Jurkat, Clone E6-1 (cell line): ENCODE data around the gene SH3RF3.
A peak's percentile ranks its signal among the peaks of the same experiment; 100 is the strongest.

ENCODE experiments used
- DNase-seq: peaks from one replicate; pipeline ENCODE4 v3.0.0-alpha.2; 2011; ENCODE audit warnings: low read depth, low spot score
- H3K4me3 ChIP-seq: 2 replicates; pipeline ENCODE4 v1.5.1; 2011; ENCODE audit warnings: mild to moderate bottlenecking, low read length, control low read depth, moderate library complexity

The SH3RF3 gene

GRCh38 chr2:109284826-109285225 lies 155.8 kb downstream of the SH3RF3 start:
- H3K4me3 ChIP-seq, result no peak overlapping the region
- no peak for DNase-seq

GRCh38 chr2:109285244-109285651 lies 156.2 kb downstream of the SH3RF3 start:
- H3K4me3 ChIP-seq, result no peak overlapping the region
- no peak for DNase-seq

DNA sequence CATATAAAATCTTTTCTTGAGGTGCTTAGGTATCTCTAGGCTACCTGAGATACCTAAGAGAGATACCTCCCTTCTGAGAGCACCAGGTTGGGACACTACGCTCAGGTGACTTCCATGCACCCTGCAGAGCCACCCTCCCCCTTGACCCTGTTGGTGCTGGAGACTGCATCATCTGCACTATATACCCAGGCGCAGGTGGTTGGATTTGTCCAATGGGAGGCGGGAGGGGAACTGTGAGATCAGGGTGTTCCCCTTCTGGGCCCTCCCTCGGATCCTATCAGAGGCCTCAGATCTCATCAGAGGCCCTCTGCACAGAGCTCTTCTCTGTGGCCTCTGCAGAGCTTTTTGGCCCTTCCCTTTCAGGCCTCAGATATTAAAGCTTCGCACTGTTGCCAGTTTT lies 158.4 kb downstream of the SH3RF3 start:
- H3K4me3 ChIP-seq, result no peak overlapping the region
- DNase-seq, result no peak

DNA sequence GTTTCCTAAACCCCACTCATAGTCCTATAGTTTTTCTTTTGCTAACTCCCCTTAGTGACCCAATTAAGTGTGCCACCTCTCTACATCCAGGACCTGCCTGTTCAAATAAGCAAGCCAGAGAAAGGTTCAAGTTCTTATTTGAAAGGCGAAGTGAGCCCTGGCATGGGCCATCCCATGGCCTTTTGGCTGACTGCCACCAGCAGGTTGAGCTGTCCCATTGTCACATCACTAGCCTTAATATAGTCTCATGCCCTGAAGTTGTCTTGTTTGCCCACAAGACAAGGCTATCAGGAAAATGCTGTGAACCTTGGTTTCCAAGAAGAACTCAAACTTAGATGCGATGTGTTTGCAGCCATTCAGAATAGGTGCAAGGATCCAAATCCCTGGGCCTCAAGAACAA lies 158.8 kb downstream of the SH3RF3 start:
- no peak overlapping the region for H3K4me3 ChIP-seq
- no peak for DNase-seq

DNA sequence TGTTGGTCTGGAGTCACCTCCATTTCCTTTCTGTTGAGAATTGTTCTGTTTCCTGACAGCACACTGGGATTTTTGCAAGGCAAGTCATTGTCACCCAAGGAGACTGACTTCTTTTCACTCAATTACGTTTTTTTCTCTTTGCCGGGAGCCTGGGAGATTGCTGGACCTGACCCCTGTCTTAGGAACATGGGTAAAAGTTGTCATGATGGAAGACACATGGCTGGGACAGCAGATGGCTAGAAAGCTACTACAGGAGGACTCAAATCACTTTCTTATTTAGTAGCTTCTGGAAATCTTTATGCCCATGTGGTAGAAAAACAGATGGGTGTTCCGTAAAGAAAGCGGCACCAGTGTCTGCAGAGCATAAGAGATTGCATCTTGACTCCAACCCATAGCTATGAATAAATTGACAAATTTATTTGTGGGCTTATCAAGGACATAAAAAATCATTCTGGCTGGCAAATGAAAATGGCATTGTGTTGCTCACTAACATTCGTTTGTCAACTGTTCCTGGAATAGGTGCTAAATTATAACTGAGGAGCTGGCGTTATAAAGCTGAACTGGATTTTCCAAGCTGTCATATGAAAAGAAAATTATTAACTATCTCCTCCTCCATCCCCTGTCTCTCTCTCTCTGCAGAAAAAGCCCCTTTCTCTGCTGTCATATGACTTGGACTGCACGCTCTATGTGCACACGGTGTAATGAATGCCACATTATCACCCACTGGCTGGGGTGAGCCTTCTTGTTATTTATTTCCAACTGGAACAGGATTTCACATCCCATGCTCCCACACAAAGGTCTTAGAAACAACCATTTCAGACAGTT lies 159.8 kb downstream of the SH3RF3 start:
- H3K4me3 ChIP-seq, result no peak overlapping the region
- no peak for DNase-seq

- no peak for DNase-seq
- no peak overlapping the region for H3K4me3 ChIP-seq
These were observed 160.7 kb downstream of the SH3RF3 start for GRCh38 chr2:109289504-109290222.

DNA sequence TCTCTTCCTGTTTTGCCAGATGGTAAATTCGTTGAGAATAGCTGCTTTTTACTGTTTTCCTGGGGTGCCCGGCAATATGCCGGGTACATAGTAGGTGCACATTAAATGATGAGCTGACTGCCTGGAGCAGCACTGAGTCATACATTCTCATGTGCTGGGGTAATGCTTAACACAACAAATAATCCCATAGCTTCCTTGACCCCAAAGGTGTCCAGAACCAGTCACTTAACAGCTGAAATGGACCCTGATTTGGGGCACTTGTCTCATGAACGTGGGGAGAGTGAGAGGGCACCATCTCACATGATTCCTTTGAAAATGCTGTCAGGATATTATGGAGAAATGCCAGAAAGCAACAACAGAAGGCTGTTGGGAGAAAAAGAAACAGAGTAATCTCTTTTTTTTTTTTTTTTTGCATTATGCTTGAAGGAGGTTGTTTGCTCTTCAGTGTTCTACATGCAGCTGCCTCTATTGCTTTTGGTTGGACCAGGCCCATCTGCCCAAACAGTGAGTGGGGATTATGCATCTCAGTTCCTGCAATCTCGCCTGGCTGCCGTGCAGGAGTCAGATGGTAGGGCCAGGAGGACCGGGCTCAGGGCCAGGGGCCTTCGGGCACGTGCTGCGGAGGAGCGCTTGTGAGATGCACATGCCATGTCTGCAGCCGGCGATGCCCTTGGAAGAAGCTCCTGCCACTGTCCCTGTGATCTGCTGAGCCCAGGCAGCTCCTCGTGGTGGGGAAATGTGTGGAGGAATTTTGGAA lies 162.1 kb downstream of the SH3RF3 start:
- DNase-seq, result no peak
- H3K4me3 ChIP-seq, result no peak overlapping the region

DNA sequence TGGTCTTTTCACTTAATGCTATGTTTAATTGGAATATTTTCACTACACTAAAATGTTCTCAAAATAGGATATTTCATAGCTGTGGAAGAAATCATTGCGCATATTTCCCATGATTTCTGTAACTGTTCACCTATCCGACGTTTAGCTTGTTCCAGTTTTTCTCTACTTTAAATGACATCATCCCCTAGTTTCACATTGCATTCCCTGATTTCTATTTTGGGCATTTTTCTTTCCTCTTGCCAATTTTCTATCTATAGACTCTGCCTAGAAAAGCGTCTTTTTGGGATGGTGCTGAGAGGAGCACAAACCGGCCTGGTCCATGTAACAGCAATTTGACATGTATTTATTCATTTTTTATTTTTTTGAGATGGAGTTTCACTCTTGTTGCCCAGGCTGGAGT lies 163.4 kb downstream of the SH3RF3 start:
- no peak for DNase-seq
- no peak overlapping the region for H3K4me3 ChIP-seq

DNA sequence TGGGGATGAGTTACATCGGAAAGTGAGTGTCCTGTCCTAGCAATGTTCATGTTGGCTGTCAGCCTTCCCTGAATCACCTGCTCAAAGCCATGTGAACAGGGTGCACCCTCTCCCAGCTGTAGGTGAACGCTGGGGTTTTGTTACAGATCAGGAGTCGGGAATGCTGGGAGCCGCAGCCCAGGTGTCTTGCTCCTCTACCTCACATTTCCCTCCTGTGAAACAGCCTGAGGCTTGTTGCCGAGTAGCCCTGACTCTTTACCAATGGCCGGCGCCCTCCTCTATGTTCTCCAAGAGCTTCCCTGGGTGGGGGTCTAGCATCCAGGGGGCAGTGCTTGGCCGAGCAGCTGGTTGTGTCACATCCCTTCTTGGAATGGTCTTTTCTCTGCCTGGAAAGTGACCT lies 164.7 kb downstream of the SH3RF3 start:
- DNase-seq, result no peak

GRCh38 chr2:109294523-109294922 lies 165.5 kb downstream of the SH3RF3 start:
- no peak overlapping the region for H3K4me3 ChIP-seq
- no peak for DNase-seq

More for the DNA sequence above, 164.7 kb downstream of the SH3RF3 start:
- no peak overlapping the region for H3K4me3 ChIP-seq

- DNase-seq, result peak; percentile 58
- no peak overlapping the region for H3K4me3 ChIP-seq
These were observed 166.2 kb downstream of the SH3RF3 start for GRCh38 chr2:109295070-109295780.

- no peak overlapping the region for H3K4me3 ChIP-seq
- DNase-seq, result no peak
These were observed 166.7 kb downstream of the SH3RF3 start for GRCh38 chr2:109295781-109296117.

- no peak overlapping the region for H3K4me3 ChIP-seq
- DNase-seq, result no peak
These were observed 168.8 kb downstream of the SH3RF3 start for GRCh38 chr2:109297566-109298490.

DNA sequence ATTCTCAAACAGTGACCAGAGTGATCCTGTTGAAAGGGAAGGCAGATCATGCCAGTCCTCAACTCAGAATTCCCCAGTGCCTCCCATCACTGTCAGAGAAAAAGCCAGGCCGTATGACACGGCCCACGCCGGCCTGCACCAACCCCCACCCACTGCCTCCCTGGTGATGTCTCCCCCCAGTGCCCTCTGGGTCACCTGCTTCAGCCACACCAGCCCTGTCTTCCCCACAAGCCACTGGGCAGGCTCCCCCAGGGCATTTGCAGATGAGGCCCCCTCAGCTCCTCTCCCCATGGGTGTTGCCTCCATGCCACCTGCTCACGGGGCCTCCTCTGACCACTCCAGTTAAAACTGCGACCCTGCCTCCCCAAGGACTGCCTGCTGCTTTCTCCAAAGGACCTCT lies 169.8 kb downstream of the SH3RF3 start:
- no peak for DNase-seq
- no peak overlapping the region for H3K4me3 ChIP-seq

GRCh38 chr2:109299536-109299935 lies 170.5 kb downstream of the SH3RF3 start:
- H3K4me3 ChIP-seq, result no peak overlapping the region
- DNase-seq, result no peak

GRCh38 chr2:109300582-109300981 lies 171.6 kb downstream of the SH3RF3 start:
- peak; percentile 35 for DNase-seq
- no peak overlapping the region for H3K4me3 ChIP-seq

DNA sequence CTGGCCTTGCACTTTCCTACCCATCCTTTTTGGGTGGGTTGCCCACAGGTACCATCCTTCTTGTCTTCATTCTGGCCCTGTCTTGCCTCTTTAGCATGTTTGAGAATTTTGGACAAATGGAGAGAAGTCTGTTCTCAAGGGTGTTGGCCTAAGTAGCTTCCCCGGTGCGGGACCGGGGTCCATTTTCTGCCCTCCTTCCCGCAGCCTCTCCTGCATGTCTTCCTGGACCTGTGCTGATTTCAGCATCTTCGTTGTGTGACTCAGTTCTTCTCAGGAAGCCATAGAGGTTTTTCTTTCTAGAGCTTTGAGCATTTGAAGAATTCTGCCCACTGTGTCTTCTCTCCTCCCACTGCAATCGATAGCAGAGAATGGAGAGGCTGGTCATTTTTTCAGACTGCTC lies 172.7 kb downstream of the SH3RF3 start:
- H3K4me3 ChIP-seq, result no peak overlapping the region
- no peak for DNase-seq

GRCh38 chr2:109302319-109302718 lies 173.3 kb downstream of the SH3RF3 start:
- no peak for DNase-seq
- H3K4me3 ChIP-seq, result no peak overlapping the region
